ENCODE data around the gene COQ5. TPM values are rescaled to one million over a fixed set of nuclear protein-coding genes. Genes with fewer than 3 reads are reported as not detected.
"Not testable (repeated sequence)": the region's sequence is repeated elsewhere in the genome, so short reads cannot be mapped to it uniquely, and the experiment has no call there.

The COQ5 gene
- total RNA-seq, result 17.6 and 30.3 TPM in 2 replicates

DNA sequence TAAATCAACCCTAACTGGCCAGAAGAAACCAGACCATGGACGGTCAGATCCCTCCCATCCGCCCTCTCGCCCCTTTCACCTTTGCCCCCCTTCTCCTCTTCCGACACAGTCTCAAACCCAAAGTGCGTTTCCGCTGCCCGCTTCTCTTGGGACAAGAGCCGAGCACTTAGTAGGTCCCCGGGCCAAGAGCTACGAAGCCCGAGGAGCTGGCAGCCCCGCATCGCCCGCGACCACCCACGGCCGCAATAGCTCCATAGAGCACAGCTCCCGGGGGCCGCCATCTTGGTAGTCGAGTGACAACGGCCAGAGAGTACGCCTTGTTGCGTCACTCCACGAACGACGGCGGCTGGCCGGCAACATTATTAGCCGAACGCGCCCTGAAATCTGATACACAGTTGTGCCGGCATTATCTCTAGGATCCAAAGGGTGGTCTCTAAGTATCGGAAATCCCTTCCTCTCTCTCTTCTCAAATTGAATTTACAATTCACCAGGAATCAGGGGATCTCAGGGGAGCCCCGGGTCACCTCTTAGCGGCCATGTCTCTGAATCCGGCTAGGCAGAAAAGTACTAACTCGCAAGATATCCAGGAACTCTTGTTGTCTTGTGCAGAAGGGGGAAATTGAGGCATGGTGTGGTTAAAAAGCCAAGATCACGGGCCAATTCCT lies at the start of gene COQ5:
COQ5 (minus strand) TSS at position 298 of the 665 bp plus-strand sequence; CDS start at position 281, 17 bp downstream.
- DNase-seq (ENCODE audit: extremely low read depth, low read depth, low spot score), result no peak

DNA sequence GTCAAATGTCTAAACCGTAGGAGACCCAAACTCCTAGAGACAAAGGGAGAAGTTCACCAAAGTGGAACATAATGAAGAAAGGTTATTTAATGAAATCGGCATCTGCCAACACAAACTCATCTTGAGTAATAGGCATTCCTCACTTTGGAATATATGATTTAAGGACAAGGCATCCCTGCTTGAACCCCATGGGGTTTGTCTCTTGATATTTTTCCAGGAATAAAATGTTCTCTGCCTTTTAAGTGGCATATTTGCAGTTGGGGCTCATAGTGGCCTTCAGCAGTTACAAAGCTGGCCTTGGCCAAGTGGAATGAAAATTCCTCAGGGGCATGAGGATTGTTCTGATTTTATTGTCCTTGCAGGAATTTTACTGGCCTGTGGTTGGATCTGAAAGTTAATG lies 45.1 kb upstream of the COQ5 start:
- no peak for DNase-seq (ENCODE audit: extremely low read depth, low read depth, low spot score)

DNA sequence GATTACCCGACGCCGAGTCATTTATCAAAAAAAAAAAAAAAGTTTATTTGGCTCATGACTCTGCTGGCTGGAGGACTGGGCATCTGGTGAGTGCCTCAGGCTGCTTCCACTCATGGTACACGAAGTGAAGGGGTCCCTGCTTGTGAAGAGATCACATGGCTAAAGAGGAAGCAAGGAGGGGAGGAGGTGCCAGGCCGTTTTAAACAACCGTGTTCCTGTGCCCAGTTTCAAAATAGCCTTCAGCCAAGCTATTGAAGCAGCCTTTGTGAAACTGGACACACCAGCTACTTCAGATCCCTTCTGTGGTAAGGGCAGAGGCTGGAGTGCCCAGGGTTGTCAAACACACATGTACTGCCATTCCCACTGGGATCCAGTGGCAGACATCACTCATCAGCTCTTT lies 44.6 kb upstream of the COQ5 start:
- no peak for DNase-seq (ENCODE audit: extremely low read depth, low read depth, low spot score)

GRCh38 chr12:120571299-120571698 lies 42.3 kb upstream of the COQ5 start:
- no peak for DNase-seq (ENCODE audit: extremely low read depth, low read depth, low spot score)

DNA sequence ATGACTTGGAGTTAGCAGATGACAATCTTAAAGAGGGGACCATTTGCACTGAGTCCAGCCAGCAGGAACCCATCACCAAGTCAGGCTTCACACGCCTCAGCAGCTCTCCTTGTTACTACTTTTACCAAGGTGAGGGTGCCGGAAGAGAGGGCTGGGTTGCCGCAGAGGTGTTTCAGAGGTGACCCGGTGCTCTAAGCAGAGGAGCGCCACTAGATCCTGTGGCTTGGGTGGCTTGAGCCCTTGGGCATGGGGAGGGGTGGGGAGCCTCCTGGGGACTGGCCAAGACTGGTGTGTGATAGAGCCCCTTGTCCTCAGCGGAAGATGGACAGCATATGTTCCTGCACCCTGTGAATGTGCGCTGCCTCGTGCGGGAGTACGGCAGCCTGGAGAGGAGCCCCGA lies 34.5 kb upstream of the COQ5 start:
- no peak for DNase-seq (ENCODE audit: extremely low read depth, low read depth, low spot score)

GRCh38 chr12:120562906-120563305 lies 33.9 kb upstream of the COQ5 start:
- no peak for DNase-seq (ENCODE audit: extremely low read depth, low read depth, low spot score)

DNA sequence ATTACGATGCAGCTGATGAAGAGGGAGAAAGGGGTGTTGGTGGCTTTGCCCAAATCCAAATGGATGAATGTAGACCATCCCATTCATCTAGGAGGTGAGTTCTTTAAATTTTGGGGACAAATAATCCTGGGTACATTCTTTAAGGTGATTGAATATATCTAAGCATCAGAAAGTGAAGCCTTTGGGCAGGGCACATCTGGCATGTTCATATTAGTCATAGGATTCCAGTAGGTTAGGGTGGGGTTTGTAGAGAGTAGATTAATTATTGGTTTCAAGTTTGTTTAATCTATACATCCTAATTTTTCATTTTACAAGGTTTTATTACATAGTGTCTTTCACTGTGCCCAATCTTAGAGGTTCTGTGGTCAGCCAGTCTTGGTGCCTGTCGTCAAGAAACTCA lies 28.6 kb upstream of the COQ5 start:
- DNase-seq (ENCODE audit: extremely low read depth, low read depth, low spot score), result no peak

DNA sequence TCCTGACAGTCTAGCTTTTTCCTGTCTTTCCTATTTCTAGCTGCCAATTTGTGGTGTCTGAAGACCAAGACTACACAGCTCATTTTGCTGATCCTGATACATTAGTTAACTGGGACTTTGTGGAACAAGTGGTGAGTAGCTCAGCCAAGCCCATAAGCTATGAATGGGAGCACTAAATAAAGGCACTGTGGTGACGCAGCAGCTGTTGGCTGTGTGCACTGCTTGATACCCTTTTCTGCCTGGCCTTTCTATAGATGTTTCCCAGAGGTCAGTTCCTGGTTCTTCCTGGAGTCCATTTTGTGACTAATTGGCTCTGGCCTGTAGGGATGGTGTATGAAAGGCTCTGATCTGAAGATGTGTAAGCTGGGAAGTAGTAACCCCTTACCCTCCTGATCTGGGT lies 25.7 kb upstream of the COQ5 start:
- DNase-seq (ENCODE audit: extremely low read depth, low read depth, low spot score), result no peak

DNA sequence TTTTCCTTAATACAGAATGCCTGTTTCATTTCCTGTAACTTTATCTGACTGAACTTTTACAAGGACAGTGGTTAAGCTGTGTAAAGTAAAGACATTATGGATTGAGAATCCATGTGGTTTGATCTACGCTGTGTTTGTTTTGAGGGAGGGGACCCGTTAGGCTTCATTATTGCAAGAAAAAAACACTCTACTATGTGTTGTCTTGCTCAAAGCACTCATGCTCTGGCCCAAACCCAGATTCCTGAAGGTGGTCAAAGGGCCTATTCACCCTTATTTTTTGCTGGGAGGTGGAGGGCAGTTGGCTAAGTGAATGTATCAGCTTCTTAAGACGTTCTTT lies 17.1 kb upstream of the COQ5 start:
- DNase-seq (ENCODE audit: extremely low read depth, low read depth, low spot score), result no peak

- DNase-seq (ENCODE audit: extremely low read depth, low read depth, low spot score), result no peak
Observed at GRCh38 chr12:120544691-120545090, 15.7 kb upstream of the COQ5 start.

DNA sequence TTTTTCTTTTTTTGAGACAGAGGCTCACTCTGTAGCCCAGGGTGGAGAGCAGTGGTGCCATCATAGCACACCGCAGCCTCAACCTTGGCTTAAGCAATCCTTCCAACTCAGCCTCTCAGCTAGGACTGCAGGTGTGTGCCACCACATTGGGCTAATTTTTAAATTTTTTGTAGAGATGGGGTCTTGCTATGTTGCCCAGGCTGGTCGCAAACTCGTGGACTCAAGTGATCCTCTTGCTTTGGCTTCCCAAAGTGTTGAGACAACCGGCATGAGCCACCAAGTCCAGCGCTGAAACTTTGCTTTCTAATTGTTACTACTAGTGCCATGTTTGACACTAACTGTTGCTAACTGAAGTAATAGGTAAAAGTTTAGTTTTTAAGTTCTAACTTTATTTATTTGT lies 13.2 kb upstream of the COQ5 start:
- no peak for DNase-seq (ENCODE audit: extremely low read depth, low read depth, low spot score)

GRCh38 chr12:120540445-120540844 lies 11.5 kb upstream of the COQ5 start:
- DNase-seq (ENCODE audit: extremely low read depth, low read depth, low spot score), result no peak

GRCh38 chr12:120539303-120539702 lies 10.3 kb upstream of the COQ5 start:
- DNase-seq (ENCODE audit: extremely low read depth, low read depth, low spot score), result no peak

DNA sequence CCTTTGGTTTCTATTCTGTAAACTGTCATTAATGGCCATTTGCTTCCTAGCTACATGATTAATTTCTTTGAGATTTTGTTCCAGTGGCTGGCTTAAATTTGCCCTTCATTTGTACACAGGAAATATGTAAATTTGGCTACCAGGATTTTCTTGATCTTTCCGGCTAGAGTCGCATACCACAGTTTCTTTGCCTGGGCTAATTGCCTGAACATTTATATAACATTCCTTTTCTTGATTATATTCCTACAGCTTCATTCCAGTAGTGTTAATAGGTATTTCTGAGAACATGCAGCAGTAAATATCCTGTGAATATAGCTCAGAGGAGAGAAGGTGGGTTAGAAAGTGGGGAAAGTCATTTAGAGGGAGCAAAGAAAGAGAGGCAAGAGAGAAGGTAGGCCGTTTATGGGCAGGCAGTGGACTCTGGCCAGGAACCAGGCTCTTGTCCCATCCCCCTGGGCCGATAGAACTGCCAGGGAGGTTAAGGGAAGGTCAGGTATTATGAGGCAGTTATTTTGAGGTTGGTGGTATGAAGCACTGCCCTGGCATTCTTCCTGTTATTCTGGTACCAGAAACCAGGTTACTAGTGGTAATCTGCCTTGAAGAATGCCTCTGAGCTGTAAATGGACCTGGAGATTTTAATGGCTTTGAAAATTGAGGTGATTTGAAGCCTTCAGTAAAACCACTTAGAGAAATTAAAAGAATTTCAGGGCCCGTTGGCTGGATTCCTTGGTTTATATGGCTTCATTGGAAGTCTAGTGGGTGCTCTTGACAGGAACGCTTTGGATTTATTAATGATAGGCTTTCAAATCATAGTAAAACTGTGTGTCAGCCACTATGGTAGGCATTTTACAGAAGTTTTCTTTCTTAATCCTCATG lies 9.6 kb upstream of the COQ5 start:
- no peak for DNase-seq (ENCODE audit: extremely low read depth, low read depth, low spot score)

GRCh38 chr12:120537856-120538220 lies 8.9 kb upstream of the COQ5 start:
- DNase-seq (ENCODE audit: extremely low read depth, low read depth, low spot score), result no peak

GRCh38 chr12:120536064-120536791 lies 7.3 kb upstream of the COQ5 start:
- no peak for DNase-seq (ENCODE audit: extremely low read depth, low read depth, low spot score)

- no peak for DNase-seq (ENCODE audit: extremely low read depth, low read depth, low spot score)
Observed at GRCh38 chr12:120534703-120535655, 6.0 kb upstream of the COQ5 start.

GRCh38 chr12:120534203-120534702 lies 5.3 kb upstream of the COQ5 start, which contains the start of gene RNF10:
Gene RNF10 (plus strand): TSS chr12:120534356. CDS start chr12:120534812, 456 bp downstream.
- DNase-seq (ENCODE audit: extremely low read depth, low read depth, low spot score), result no peak

DNA sequence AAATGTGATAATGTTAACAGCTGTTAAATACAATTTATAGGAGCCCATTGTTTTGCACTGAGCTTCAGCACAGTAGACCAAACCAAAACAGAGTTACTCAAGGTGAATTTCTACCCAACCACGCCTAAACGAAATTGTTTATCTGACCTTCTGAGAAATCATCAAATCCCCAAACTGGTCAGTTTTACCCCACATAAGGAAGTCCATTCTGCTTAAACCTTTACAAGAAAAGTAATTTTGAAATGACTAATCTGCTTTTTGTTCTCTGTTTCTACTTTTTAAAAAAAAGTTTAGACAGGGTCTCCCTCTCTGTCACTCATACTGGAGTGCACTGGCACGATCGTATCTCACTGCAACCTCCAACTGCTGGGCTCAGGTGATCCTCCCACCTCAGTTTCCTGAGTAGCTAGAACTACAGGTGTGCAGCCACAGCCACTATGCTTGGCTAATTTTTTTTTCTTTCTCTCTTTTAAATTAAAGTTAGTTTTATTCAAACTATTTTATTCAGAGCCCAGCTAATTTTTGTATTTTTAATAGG lies 3.8 kb upstream of the COQ5 start:
- no peak for DNase-seq (ENCODE audit: extremely low read depth, low read depth, low spot score)

DNA sequence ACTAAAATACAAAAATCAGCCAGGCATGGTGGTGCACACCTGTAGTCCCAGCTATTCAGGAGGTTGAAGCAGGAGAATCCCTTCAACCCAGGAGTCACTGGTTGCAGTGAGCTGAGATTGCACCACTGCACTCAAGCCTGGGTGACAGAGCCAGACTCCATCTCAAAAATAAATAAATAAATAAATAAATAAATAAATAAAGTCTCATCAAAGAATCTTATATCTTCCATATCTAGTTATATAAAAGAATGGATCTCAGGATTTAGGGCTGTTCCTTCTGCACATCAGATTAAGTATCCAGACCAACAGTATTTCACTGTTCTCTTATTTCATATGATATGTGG lies 1.4 kb upstream of the COQ5 start:
- DNase-seq (ENCODE audit: extremely low read depth, low read depth, low spot score), result not testable (repeated sequence)

All from glomerular endothelial cell (primary cell).